ENCODE measurements around the gene ACTR2. TPM values are rescaled to one million over a fixed set of nuclear protein-coding genes. Genes with fewer than 3 reads are reported as not detected.

ACTR2 gene
- total RNA-seq, 4 donors from 2014 or later: 38.7 to 157 (median 118) TPM

DNA sequence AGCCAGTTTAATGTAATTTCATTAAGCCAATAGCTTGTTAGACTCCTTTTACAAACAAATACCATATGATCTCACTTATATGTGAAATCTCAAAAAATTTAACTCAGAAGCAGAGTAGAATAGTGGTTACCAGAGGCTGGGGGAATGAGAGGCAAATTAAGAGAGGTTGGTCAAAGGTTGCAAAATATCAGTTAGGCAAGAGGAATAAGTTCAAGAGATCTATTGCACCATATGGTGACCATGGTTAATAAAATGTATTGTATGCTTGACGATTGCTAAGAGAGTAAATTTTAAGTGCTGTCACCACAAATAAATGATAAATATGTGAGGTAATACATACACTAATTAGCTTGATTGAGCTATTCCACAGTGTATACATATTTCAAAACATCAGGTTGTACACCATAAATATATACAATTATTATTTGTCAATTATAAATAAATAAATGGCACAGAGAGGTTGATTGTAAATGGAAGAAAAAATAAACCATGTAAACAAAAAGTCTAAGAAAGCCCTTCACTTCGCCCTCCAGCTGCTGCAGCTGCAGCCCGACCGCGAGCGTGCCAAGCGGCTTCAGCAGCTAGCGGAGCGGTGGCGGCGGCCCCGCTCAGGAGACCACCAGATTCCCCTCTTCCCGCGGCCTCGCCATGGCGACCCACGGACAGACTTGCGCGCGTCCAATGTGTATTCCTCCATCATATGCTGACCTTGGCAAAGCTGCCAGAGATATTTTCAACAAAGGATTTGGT lies 23.0 kb upstream of the ACTR2 start:
- no peak overlapping the region for H3K27ac ChIP-seq
- no peaks in the 10 kb centered on the region for H3K36me3 ChIP-seq
- no peaks in the 10 kb centered on the region for H3K27me3 ChIP-seq
- TF ChIP-seq, protein P1, sequence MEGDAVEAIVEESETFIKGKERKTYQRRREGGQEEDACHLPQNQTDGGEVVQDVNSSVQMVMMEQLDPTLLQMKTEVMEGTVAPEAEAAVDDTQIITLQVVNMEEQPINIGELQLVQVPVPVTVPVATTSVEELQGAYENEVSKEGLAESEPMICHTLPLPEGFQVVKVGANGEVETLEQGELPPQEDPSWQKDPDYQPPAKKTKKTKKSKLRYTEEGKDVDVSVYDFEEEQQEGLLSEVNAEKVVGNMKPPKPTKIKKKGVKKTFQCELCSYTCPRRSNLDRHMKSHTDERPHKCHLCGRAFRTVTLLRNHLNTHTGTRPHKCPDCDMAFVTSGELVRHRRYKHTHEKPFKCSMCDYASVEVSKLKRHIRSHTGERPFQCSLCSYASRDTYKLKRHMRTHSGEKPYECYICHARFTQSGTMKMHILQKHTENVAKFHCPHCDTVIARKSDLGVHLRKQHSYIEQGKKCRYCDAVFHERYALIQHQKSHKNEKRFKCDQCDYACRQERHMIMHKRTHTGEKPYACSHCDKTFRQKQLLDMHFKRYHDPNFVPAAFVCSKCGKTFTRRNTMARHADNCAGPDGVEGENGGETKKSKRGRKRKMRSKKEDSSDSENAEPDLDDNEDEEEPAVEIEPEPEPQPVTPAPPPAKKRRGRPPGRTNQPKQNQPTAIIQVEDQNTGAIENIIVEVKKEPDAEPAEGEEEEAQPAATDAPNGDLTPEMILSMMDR (IDR thresholded peaks at IDR 0.05): no peak
- TF ChIP-seq POLR2A (IDR thresholded peaks at IDR 0.05): no peak
- intact Hi-C loops (cut with DNase I; ENCODE audit: low total_unique reads): no loop called here
- no peaks in the 10 kb centered on the region for H3K9me3 ChIP-seq
- H3K4me3 ChIP-seq: no peak overlapping the region
- no peaks in the 10 kb centered on the region for H3K4me1 ChIP-seq
- DNase-seq: no peak

DNA sequence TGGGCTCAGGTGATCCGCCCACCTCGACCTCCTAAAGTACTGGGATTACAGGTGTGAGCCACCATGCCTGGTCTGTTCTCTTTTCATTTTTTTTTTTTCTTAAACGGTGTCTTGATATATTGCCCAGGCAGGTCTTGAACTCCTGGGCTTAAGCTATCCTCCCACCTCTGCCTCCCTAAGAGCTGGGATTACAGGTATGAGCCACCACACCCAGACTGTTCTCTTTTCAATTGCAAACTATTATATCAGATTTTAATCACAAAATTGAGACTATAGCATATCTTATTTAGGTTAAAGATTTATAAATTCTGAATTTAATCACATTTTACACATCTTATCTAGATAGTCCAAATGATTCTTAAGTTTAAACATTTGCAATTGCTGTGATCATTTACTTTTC lies 15.5 kb upstream of the ACTR2 start:
- Histone ChIP-seq H3K36me3 (no peaks in the 10 kb centered on the region), H3K9me3 (no peaks in the 10 kb centered on the region), H3K4me1 (no peaks in the 10 kb centered on the region), H3K4me3 (no peak overlapping the region), H3K27me3 (no peaks in the 10 kb centered on the region), H3K27ac (no peak overlapping the region)
- TF ChIP-seq POLR2A (IDR thresholded peaks at IDR 0.05): no peak
- TF ChIP-seq, protein P1 (IDR thresholded peaks at IDR 0.05): no peak
- DNase-seq: no peak
- intact Hi-C loops (cut with DNase I; ENCODE audit: low total_unique reads): no loop called here

DNA sequence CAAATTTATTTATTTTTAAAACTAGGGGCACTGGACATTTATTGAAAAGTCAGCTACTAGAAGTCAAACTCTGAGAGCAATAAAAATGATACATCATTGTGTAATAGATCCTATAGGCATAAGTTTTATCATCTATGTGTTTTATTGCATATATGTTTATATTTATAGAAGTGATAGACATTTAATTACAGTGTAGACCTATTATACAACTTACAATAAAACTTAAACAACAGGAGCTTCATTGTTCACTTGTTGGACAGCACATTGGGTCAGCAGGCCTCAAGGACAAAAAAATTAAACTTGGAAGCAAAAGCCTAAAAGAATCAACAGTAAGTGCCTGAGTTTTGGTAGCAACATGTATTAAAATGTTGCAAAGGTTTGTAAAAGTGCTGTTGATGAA lies 15.0 kb upstream of the ACTR2 start:
- intact Hi-C loops (cut with DNase I; ENCODE audit: low total_unique reads): no loop called here
- no peak for DNase-seq
- H3K27ac ChIP-seq: no peak overlapping the region

DNA sequence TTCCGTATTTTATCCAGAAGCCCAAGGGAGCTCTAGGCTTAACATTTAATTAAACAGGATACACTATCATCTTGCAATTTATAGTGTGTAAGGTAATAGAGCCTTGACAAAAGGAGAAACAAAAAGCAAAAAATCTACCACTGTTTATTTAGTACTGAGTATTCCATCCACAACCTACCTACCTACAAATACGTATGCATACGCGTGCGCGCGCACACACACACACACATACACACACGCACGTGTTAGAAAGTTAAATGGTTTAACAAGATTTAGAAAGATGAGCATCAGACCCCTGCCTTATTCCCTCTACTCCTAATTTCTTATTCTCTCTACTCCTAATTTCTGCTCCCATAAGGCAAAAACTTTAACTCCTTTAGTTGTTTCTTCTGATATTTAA lies 14.6 kb upstream of the ACTR2 start:
- intact Hi-C loops (cut with DNase I; ENCODE audit: low total_unique reads): no loop called here
- TF ChIP-seq, protein P1 (IDR thresholded peaks at IDR 0.05): no peak
- TF ChIP-seq POLR2A (IDR thresholded peaks at IDR 0.05): no peak
- no peaks in the 10 kb centered on the region for H3K27me3 ChIP-seq
- H3K9me3 ChIP-seq: no peaks in the 10 kb centered on the region
- H3K4me3 ChIP-seq: no peak overlapping the region
- no peaks in the 10 kb centered on the region for H3K36me3 ChIP-seq
- H3K4me1 ChIP-seq: no peaks in the 10 kb centered on the region
- DNase-seq: no peak
- H3K27ac ChIP-seq: no peak overlapping the region

More for the DNA sequence above, 15.0 kb upstream of the ACTR2 start:
- Histone ChIP-seq H3K9me3 (no peaks in the 10 kb centered on the region), H3K36me3 (no peaks in the 10 kb centered on the region), H3K27me3 (no peaks in the 10 kb centered on the region), H3K4me3 (no peak overlapping the region), H3K4me1 (no peaks in the 10 kb centered on the region)
- TF ChIP-seq, protein P1 (IDR thresholded peaks at IDR 0.05): no peak
- no peak for TF ChIP-seq POLR2A (IDR thresholded peaks at IDR 0.05)

DNA sequence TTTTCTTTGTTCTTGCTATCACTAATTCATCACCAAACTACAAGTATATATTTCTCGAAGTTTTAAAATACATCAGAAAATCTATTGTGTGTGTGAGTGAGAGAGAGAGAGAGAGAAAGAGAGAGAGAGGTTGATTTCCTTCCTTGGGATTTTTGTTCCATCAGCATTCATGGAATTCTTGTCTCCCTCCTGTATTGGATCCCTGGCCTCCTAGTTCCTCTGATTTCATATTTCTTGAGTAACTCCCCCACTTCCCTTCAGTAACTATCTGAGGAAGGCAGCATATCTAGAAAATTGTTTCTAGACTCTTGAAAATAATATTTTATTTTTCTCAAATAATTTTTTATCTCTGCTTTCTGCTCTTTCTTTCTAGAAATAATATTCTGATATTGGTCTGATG lies 13.3 kb upstream of the ACTR2 start:
- H3K9me3 ChIP-seq: no peaks in the 10 kb centered on the region
- H3K27me3 ChIP-seq: no peaks in the 10 kb centered on the region
- H3K4me1 ChIP-seq: no peaks in the 10 kb centered on the region
- no peak overlapping the region for H3K27ac ChIP-seq
- DNase-seq: no peak
- H3K4me3 ChIP-seq: no peak overlapping the region
- no peaks in the 10 kb centered on the region for H3K36me3 ChIP-seq
- TF ChIP-seq POLR2A (IDR thresholded peaks at IDR 0.05): no peak
- TF ChIP-seq, protein P1 (IDR thresholded peaks at IDR 0.05): no peak
- intact Hi-C loops (cut with DNase I; ENCODE audit: low total_unique reads): no loop called here
